ENCODE measurements around the gene LRRN2.
"Not testable (repeated sequence)": the region's sequence is repeated elsewhere in the genome, so short reads cannot be mapped to it uniquely, and the experiment has no call there.

Gene LRRN2

GRCh38 chr1:204685236-204686006 lies at the start of gene LRRN2:
Gene LRRN2, minus strand, starts transcription at chr1:204685738. Its CDS starts 65,746 bp downstream, at chr1:204619992.
- no peak for DNase-seq (ENCODE audit: low read depth in 2 of 2)

GRCh38 chr1:204735042-204735441 lies 49.5 kb upstream of the LRRN2 start:
- DNase-seq (ENCODE audit: low read depth in 2 of 2): no peak

GRCh38 chr1:204733869-204734596 lies 48.5 kb upstream of the LRRN2 start:
- DNase-seq (ENCODE audit: low read depth in 2 of 2): no peak

GRCh38 chr1:204733289-204733688 lies 47.8 kb upstream of the LRRN2 start:
- no peak for DNase-seq (ENCODE audit: low read depth in 2 of 2)

GRCh38 chr1:204731985-204732575 lies 46.5 kb upstream of the LRRN2 start:
- DNase-seq (ENCODE audit: low read depth in 2 of 2): no peak

- no peak for DNase-seq (ENCODE audit: low read depth in 2 of 2)
These were observed 46.0 kb upstream of the LRRN2 start for GRCh38 chr1:204731509-204731908.

GRCh38 chr1:204730826-204731459 lies 45.4 kb upstream of the LRRN2 start:
- no peak for DNase-seq (ENCODE audit: low read depth in 2 of 2)

- no peak for DNase-seq (ENCODE audit: low read depth in 2 of 2)
These were observed 44.0 kb upstream of the LRRN2 start for GRCh38 chr1:204729516-204729915.

- DNase-seq (ENCODE audit: low read depth in 2 of 2): no peak
These were observed 42.9 kb upstream of the LRRN2 start for GRCh38 chr1:204728456-204728855.

- DNase-seq (ENCODE audit: low read depth in 2 of 2): no peak
These were observed 42.5 kb upstream of the LRRN2 start for GRCh38 chr1:204728045-204728444.

GRCh38 chr1:204727438-204727837 lies 41.9 kb upstream of the LRRN2 start:
- not testable (repeated sequence) for DNase-seq (ENCODE audit: low read depth in 2 of 2)

GRCh38 chr1:204726478-204726877 lies 40.9 kb upstream of the LRRN2 start:
- DNase-seq (ENCODE audit: low read depth in 2 of 2): no peak

- DNase-seq (ENCODE audit: low read depth in 2 of 2): no peak
These were observed 40.4 kb upstream of the LRRN2 start for GRCh38 chr1:204725821-204726448.

- DNase-seq (ENCODE audit: low read depth in 2 of 2): no peak
These were observed 37.7 kb upstream of the LRRN2 start for GRCh38 chr1:204723131-204723787.

- DNase-seq (ENCODE audit: low read depth in 2 of 2): no peak
These were observed 36.0 kb upstream of the LRRN2 start for GRCh38 chr1:204721373-204722055.

- DNase-seq (ENCODE audit: low read depth in 2 of 2): no peak
These were observed 31.1 kb upstream of the LRRN2 start for GRCh38 chr1:204716660-204717059.

GRCh38 chr1:204714861-204715511 lies 29.4 kb upstream of the LRRN2 start:
- DNase-seq (ENCODE audit: low read depth in 2 of 2): no peak

- DNase-seq (ENCODE audit: low read depth in 2 of 2): no peak
These were observed 28.8 kb upstream of the LRRN2 start for GRCh38 chr1:204714194-204714860.

GRCh38 chr1:204713541-204713940 lies 28.0 kb upstream of the LRRN2 start:
- DNase-seq (ENCODE audit: low read depth in 2 of 2): no peak

Data from stimulated activated CD4-positive, alpha-beta T cell treated with anti-CD3 and anti-CD28 coated beads, Interleukin-15, amount 100 ng/mL, for 48 hours (primary cell).